Fibroblast of lung (primary cell): Measurements from ENCODE around the gene IFNA10. TPM values are rescaled to one million over a fixed set of nuclear protein-coding genes. Genes with fewer than 3 reads are reported as not detected.

Experiments
- DNase-seq, 2 donors: peaks; one replicate each; pipeline versions ENCODE4 v3.0.0 to v3.0.0-alpha.2; 2010; ENCODE audit warnings: low read depth in 2 of 2
- H2AFZ ChIP-seq: 2 replicates; pipeline ENCODE4 v1.5.1; 2012; ENCODE audit warnings: low read length, control low read depth, inconsistent platforms
- H3K27ac ChIP-seq: 2 replicates; pipeline ENCODE4 v1.5.1; 2011; ENCODE audit warnings: low read length, control low read depth; ENCODE audit not compliant: insufficient read depth
- H3K27me3 ChIP-seq: 2 replicates; pipeline ENCODE4 v1.5.1; 2011; ENCODE audit warnings: mild to moderate bottlenecking, low read length; ENCODE audit not compliant: control insufficient read depth, insufficient read depth
- H3K36me3 ChIP-seq: 2 replicates; pipeline ENCODE4 v1.5.1; 2011; ENCODE audit warnings: low read length; ENCODE audit not compliant: control insufficient read depth, insufficient read depth
- H3K4me1 ChIP-seq: 2 replicates; pipeline ENCODE4 v1.5.1; 2011; ENCODE audit warnings: low read length; ENCODE audit not compliant: control insufficient read depth, insufficient read depth; ENCODE audit errors: extremely low read depth
- H3K4me2 ChIP-seq: 2 replicates; pipeline ENCODE4 v1.5.1; 2011; ENCODE audit warnings: low read length, control low read depth; ENCODE audit not compliant: insufficient read depth; ENCODE audit errors: extremely low read depth
- H3K4me3 ChIP-seq, 4 experiments: fragments of 200-600 bp in 1 of 4; sonication (generic) in 1 of 4; replicated peaks in 1 of 4; 2 replicates each; pipeline ENCODE4 v1.5.1; 2011 to 2016; ENCODE audit warnings: low read length in 4 of 4, low read depth in 3 of 4, mild to moderate bottlenecking in 3 of 4, control low read depth in 2 of 4, inconsistent platforms in 1 of 4, mixed read lengths in 1 of 4; ENCODE audit not compliant: insufficient read depth in 1 of 4; ENCODE audit errors: control extremely low read depth in 1 of 4
- H3K79me2 ChIP-seq: 2 replicates; pipeline ENCODE4 v1.5.1; 2012; ENCODE audit warnings: mild to moderate bottlenecking, low read length, inconsistent platforms; ENCODE audit not compliant: control insufficient read depth, insufficient read depth
- H3K9ac ChIP-seq: 2 replicates; pipeline ENCODE4 v1.5.1; 2011; ENCODE audit warnings: mild to moderate bottlenecking, low read length, control low read depth; ENCODE audit not compliant: insufficient read depth
- H3K9me3 ChIP-seq: 2 replicates; pipeline ENCODE4 v1.5.1; 2012; ENCODE audit warnings: low read depth, low read length; ENCODE audit not compliant: control insufficient read depth, insufficient read depth
- H4K20me1 ChIP-seq: 2 replicates; pipeline ENCODE4 v1.5.1; 2011; ENCODE audit warnings: low read length; ENCODE audit not compliant: control insufficient read depth, insufficient read depth; ENCODE audit errors: extremely low read depth
- CTCF ChIP-seq, 2 donors: IDR thresholded peaks in 1 of 2; conservative IDR thresholded peaks in 1 of 2; 1 replicate in 1 of 2; 2 replicates in 1 of 2; pipeline ENCODE4 v1.5.1; 2011 to 2012; ENCODE audit warnings: low read length in 2 of 2, control low read depth in 1 of 2, inconsistent platforms in 1 of 2, low read depth in 1 of 2, mild to moderate bottlenecking in 1 of 2
- EZH2 ChIP-seq: IDR thresholded peaks from 2 replicates; pipeline ENCODE4 v1.5.1; 2012; ENCODE audit warnings: low read length, control low read depth, mild to moderate bottlenecking; ENCODE audit errors: missing control alignments
- polyA plus RNA-seq, 2 donors: library from polyadenylated mRNA; depleted of rRNA in 1 of 2; stranded (reverse) in 1 of 2; unstranded in 1 of 2; fragments of >200 nt; gene quantifications; 2 replicates each; pipeline ENCODE4 v1.2.1, GENCODE V29; 2011 to 2012; ENCODE audit warnings: missing spikeins in 1 of 2
- total RNA-seq: library from RNA; depleted of rRNA; stranded (reverse); fragments of >200 nt; gene quantifications from 2 replicates; pipeline ENCODE4 v1.2.1, GENCODE V29; 2014

Gene IFNA10
- total and polyA plus RNA-seq, 2 donors (not counting 1 experiment from before 2014, with no cell fraction given), result not detected

- no peak overlapping the region for H2AFZ ChIP-seq
- TF ChIP-seq EZH2 (no peak), CTCF (conservative IDR thresholded peaks at IDR 0.05 in 1 of 2, IDR thresholded peaks at IDR 0.05 in 1 of 2; ENCODE audit: low read depth in 1 of 2, low read length in 2 of 2) (no peak)
- H3K36me3 ChIP-seq, result no peaks in the 10 kb centered on the region
- H3K4me3 ChIP-seq, result no peak overlapping the region
- no peaks in the 10 kb centered on the region for H3K9me3 ChIP-seq
- no peaks in the 10 kb centered on the region for H3K79me2 ChIP-seq
- H3K9ac ChIP-seq, result no peak overlapping the region
- H4K20me1 ChIP-seq, result no peaks in the 10 kb centered on the region
- H3K27ac ChIP-seq, result no peak overlapping the region
- H3K27me3 ChIP-seq, result no peaks in the 10 kb centered on the region
- no peaks in the 10 kb centered on the region for H3K4me1 ChIP-seq
- peak in 1 of 2 donors; percentile 48 for DNase-seq
- H3K4me2 ChIP-seq, result no peak overlapping the region
Measured at GRCh38 chr9:21160178-21160577, 46.8 kb downstream of the IFNA10 start.

Other genes starting within 250 kb of the IFNA10 start
- 12.3 and 24.9 TPM in 2 replicates for gene HACD4, start 175.5 kb downstream of the IFNA10 start, total RNA-seq
- gene HACD4, start 175.5 kb downstream of the IFNA10 start, polyA plus RNA-seq, result 11.4 and 27.1 TPM in 2 replicates
- under 0.01 and 0.17 TPM in 2 replicates for gene IFNB1, start 129.2 kb downstream of the IFNA10 start, total RNA-seq
- not detected in 2 replicates for gene IFNB1, start 129.2 kb downstream of the IFNA10 start, polyA plus RNA-seq
- not detected in 2 replicates for gene IFNW1, start 65.3 kb downstream of the IFNA10 start, total RNA-seq
- not detected in 2 replicates for gene IFNW1, start 65.3 kb downstream of the IFNA10 start, polyA plus RNA-seq
- not detected in 2 replicates for gene IFNA21, start 40.5 kb downstream of the IFNA10 start, total RNA-seq
- gene IFNA21, start 40.5 kb downstream of the IFNA10 start, polyA plus RNA-seq, result not detected in 2 replicates
- not detected in 2 replicates for gene IFNA4, start 19.6 kb downstream of the IFNA10 start, total RNA-seq
- not detected in 2 replicates for gene IFNA4, start 19.6 kb downstream of the IFNA10 start, polyA plus RNA-seq
- gene IFNA7, start 4.9 kb downstream of the IFNA10 start, total RNA-seq, result not detected in 2 replicates
- not detected in 2 replicates for gene IFNA7, start 4.9 kb downstream of the IFNA10 start, polyA plus RNA-seq
- not detected in 2 replicates for gene IFNA16, start 10.2 kb upstream of the IFNA10 start, total RNA-seq
- gene IFNA16, start 10.2 kb upstream of the IFNA10 start, polyA plus RNA-seq, result not detected in 2 replicates
- not detected in 2 replicates for gene IFNA17, start 21.1 kb upstream of the IFNA10 start, total RNA-seq
- not detected in 2 replicates for gene IFNA17, start 21.1 kb upstream of the IFNA10 start, polyA plus RNA-seq
- gene IFNA14, start 32.9 kb upstream of the IFNA10 start, total RNA-seq, result not detected in 2 replicates
- gene IFNA14, start 32.9 kb upstream of the IFNA10 start, polyA plus RNA-seq, result not detected in 2 replicates
- not detected in 2 replicates for gene IFNA5, start 98.2 kb upstream of the IFNA10 start, total RNA-seq
- gene IFNA5, start 98.2 kb upstream of the IFNA10 start, polyA plus RNA-seq, result not detected in 2 replicates
- gene KLHL9, start 128.3 kb upstream of the IFNA10 start, total RNA-seq, result 37.2 and 37.5 TPM in 2 replicates
- gene KLHL9, start 128.3 kb upstream of the IFNA10 start, polyA plus RNA-seq, result 25.7 and 33.5 TPM in 2 replicates
- not detected in 2 replicates for gene IFNA6, start 143.7 kb upstream of the IFNA10 start, total RNA-seq
- not detected in 2 replicates for gene IFNA6, start 143.7 kb upstream of the IFNA10 start, polyA plus RNA-seq
- gene IFNA13, start 160.9 kb upstream of the IFNA10 start, total RNA-seq, result not detected in 2 replicates
- gene IFNA13, start 160.9 kb upstream of the IFNA10 start, polyA plus RNA-seq, result not detected in 2 replicates
- not detected in 2 replicates for gene IFNA2, start 178.3 kb upstream of the IFNA10 start, total RNA-seq
- not detected in 2 replicates for gene IFNA2, start 178.3 kb upstream of the IFNA10 start, polyA plus RNA-seq
- gene IFNA8, start 202.0 kb upstream of the IFNA10 start, total RNA-seq, result not detected in 2 replicates
- gene IFNA8, start 202.0 kb upstream of the IFNA10 start, polyA plus RNA-seq, result not detected in 2 replicates
- gene IFNA1, start 233.3 kb upstream of the IFNA10 start, total RNA-seq, result not detected in 2 replicates
- gene IFNA1, start 233.3 kb upstream of the IFNA10 start, polyA plus RNA-seq, result not detected in 2 replicates